IPS-NIHi11 (cell line): ENCODE measurements around the gene SALL4.
A peak's percentile ranks its signal among the peaks of the same experiment; 100 is the strongest.
"Not testable (repeated sequence)": the region's sequence is repeated elsewhere in the genome, so short reads cannot be mapped to it uniquely, and the experiment has no call there.

Experiments used
- DNase-seq: peaks from one replicate; pipeline ENCODE4 v3.0.0; 2012; ENCODE audit warnings: mixed read lengths, low spot score

SALL4 gene

DNA sequence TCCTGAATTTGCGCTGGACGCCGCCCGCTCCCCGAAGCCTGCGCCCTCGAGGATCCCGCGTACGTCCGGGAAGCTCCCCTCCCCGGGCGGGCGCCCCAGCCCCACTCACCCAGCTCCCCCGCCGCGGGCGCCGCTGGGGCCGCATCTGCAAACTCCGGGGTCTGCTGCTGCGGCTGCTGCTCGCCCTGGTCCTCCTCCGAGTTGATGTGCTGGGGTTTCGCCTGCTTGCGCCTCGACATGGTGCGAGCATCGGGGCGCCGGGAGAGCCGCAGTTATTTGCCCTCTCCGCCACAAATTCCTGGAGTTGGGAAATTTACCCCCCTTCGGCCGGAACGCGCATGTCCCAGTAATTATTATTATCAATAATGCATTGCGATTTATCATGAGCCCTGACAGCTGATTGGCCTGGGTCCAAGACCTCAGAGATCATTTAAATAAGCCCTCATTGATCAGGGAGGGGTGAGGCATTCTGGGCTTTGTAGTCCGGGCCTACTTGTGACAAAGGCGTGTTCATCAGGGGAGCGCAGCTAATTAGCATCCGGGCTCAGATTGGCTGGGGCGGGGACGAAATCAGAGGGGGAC lies at the start of gene SALL4:
TSS of gene SALL4 (minus strand) at position 352 of the 582 bp plus-strand sequence. CDS start at position 239, 113 bp downstream.
- DNase-seq: peak; percentile 93

DNA sequence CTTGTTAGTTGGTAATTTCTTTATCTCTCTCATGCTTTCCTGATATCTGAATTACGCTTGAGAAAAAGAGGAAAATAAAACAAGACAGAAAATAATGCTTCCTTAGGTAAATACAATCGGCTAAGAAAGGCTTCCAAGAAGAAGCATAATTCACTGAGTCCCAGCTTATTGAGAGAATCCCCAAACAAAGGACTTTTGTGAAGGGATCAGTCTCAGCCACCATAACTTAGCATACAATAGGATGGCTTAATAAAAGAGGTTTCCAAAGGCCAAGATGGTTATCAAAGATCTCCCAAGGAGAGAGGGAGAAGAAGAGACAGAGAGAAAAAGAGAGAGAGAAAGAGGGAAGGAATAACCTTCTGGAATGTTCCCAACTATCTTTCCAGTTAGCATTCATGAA lies 46.0 kb upstream of the SALL4 start:
- no peak for DNase-seq

DNA sequence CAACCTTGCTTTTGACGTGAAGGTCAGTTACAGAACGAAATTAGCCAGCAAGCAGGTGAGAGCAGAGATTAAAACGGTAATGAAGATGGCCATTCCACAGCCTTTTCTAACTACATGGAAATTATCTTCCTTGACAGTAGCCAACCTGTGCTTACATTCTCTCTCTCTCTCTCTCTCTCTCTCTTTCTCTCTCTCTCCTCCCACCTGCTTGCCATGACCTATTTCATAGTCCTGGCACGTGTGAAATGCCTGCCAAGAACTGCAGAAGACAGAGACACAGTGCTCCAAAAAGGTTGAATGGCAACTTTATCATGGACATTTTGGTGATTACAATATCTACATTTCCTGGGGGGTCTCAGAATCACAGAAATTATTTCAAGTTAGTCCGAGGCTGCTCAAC lies 38.5 kb upstream of the SALL4 start:
- DNase-seq: no peak

DNA sequence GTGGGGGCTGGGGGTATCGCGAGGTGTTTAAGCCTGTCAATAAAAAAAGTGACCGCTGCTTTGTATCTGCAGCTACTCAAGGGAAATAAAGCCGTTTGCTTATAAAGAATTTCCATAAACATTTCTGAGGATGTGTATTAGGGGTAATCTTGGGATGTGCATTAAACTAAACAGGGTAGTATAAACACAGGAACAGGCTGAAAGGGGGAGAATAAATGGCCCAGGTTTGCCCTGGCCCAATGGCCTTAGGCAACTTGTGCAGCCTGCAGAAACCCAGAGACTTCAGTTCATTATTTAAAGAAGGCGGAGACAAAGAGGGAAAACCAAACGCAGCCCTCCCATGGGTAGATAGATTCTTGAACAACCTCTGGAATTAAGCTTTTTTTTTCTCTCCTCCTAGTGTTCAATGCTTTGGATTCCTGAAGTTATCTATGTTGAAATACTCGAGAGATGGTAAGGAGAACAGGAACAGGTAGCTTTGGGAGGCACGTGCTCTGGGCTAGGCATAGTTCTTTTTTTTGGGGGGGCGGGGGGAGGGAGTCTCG lies 35.6 kb upstream of the SALL4 start:
- DNase-seq: no peak

DNA sequence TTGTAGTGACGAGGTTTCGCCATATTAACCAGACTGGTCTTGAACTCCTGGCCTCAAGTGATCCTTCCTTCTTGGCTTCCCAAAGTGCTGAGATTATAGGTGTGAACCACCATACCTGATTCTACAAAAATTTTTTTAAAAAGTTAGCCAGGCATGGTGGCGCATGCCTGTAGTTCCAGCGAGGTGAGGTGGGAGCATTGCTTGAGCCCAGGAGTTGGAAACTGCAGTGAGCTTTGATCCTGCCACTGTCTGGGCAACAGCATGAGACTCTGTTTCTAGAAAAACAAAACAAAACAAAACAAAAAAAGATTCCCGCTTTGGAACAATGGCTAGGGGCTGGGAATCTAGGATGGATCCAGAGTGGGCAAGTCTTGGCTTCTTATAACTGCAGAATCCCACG lies 35.1 kb upstream of the SALL4 start:
- DNase-seq: no peak

DNA sequence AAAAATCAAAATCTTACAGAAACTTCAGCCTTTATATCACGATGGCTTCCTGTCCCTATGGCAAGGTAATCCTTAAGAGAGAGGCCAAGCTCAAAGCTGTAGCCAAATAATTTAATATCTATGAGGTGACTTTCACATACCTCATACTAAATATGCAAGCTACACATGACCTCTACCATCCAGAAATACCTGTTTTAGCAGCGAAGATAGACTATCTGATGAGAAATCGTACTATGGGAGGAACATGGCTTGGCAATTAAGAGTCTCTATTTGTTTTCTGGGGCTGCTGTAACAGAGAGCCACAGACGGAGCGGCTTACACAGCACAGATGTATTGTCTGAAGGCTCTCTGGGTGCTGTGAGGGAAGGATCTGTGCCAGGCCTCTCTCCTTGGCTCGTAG lies 31.0 kb upstream of the SALL4 start:
- DNase-seq: no peak

DNA sequence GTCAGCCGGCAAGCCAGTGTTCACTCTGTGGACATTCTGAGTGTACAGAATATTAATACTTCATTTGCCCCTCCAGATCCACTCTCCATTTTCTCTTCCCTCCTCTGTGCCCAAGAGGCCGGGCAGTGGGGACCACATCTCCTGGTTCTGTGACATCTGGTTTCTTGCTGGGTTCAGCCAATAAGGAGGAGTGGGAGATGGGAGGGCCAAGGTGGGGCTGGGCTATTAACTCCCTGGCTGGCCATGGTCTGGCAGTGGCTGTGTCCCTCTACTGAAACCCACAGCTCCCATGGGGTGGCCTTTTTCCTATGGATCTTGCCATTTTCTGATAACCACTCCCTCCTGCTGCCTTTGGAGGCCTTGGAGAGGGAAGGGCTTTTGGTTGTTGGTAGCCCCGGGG lies 30.0 kb upstream of the SALL4 start:
- no peak for DNase-seq

DNA sequence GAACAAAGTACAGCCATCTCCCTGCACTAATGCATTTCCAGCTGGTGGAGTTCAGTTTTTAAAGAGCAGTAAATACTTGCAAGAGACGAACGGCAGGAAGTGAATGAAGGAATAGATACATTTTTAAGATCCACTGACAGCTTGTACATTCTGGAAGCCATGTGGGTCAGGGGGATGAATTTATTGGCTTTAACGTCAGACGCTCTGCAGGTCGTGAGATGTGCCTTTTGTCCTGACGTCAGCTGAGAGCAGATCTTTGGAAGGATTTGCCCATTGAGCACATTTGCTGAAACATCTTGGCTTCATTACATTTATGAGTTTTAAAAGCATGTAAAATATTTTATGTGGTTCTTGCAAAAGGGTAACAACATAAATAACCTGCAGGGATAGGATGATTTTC lies 29.5 kb upstream of the SALL4 start:
- DNase-seq: no peak

DNA sequence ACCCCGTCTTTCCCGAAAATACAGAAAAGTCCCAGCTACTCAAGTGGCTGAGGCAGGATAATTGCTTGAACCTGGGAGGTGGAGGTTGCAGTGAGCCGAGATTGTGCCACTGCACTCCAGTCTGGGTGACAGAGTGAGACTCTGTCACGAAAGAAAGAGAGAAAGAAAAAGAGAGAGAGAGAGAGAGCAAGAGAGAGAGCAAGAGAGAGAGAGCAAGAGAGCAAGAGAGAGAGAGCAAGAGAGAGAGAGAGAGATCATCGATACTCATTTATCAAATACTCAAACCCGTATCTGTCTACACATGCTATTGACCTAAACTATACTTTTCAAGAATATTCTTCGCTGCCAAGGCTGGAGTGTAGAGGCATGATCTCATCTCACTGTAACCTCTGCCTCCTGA lies 28.2 kb upstream of the SALL4 start:
- DNase-seq: no peak

DNA sequence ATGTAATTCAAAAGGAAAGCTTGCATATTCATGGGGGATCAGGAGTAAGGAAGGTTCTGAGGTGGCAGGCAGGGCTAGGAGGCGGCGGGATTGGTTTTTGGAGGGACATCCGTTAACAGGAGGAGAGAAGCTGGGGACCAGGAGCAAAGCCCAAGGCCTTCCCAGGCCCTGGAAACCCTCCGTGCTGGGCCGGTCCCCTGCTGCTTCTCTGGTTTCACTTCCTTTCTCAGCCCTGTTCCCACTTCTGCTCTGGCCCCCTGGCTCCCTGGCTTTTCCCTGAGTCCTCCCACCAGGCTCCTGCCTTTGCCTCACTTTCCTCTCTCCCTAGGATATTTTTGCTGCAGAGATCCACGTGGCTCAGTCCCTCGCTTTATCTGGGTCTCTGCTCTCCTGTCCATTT lies 26.4 kb upstream of the SALL4 start:
- peak; percentile 39 for DNase-seq

DNA sequence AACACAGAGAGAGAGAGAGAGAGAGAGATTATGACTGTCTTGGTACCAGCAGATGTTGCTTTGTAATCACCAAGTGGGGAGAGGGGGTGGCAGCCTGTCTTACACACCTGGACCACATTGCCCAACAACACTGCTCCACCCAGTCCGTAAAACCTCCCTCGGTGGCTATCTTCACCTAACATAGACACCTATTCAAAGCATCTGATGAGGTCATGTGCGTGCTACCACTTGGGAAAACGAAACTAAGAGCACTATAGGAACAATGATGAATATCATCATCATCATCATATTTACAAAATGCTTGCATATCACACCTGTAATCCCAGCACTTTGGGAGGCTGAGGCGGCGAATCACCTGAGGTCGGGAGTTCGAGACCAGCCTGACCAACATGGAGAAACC lies 24.1 kb upstream of the SALL4 start:
- no peak for DNase-seq

DNA sequence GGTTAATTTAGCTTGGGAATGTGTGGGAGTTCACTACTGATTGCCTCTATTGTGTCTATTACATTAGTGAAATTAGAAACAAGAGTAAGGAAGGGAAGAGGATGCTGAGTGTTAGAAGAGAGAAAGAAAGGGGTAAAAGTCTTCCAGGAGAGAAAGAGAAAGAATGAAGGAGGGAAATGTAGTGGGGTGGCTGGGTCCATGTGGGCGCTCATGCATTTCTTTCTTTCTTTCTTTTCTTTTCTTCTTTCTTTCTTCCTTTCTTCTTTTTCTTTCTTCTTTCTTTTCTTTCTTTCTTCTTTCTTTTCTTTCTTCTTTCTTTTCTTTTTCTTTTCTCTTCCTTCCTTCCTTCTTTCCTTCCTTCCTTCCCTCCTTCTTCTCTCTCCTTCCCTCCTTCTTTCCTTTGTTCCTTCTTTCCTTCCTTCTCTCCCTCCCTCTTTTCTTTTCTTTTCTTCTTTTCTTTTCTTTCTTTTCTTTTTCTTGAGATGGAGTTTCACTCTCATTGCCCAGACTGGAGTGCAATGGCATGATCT lies 16.2 kb upstream of the SALL4 start:
- no peak for DNase-seq

DNA sequence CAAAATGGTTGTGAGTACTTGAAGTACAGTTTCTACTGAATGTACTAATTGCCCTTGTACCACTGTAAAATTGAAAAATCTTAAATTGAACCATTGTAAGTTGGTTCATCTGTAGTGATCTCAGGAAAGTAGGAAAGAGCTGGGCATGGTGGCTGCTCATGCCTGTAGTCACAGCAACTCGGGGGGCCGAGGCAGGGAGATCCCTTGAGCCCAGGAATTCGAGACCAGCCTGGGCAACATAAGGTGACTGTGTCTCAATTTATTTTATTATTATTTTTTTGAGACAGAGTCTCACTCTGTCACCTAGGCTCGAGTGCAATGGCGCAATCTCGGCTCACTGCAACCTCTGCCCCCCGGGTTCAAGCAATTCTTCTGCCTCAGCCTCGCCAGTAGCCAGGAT lies 14.5 kb upstream of the SALL4 start:
- DNase-seq: not testable (repeated sequence)

DNA sequence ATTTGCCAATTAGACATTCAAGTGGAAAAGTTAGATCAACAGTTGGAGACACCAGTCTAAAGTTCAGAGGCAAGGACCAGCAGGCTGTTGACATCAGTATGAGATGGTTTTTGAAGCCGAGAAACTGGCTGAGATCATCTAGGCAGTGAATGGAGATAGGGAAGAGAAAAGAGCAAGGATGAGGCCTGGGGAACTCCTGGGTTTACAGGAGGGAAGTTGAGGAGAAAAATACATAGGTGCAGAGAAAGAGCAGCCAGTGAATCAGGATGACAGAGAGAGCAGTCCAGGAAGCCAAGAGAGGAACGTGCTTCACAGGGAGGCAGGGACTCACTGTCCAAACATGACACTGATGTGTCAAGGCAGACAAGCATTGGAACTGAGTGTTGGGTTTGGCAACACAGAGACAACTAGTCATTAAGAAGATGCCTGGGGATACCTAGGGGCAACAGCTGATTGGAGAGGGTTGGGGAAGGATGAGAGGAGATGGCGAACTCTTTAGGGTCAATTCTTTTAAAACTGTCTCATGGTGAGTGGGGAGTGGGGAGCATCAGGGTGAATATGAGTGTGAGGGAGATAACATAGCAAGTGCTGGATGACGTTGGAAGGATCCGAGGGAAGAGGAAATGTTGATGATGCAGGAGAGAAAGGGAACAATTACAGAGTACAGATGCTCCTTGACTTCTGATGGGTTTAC lies 13.2 kb upstream of the SALL4 start:
- no peak for DNase-seq

DNA sequence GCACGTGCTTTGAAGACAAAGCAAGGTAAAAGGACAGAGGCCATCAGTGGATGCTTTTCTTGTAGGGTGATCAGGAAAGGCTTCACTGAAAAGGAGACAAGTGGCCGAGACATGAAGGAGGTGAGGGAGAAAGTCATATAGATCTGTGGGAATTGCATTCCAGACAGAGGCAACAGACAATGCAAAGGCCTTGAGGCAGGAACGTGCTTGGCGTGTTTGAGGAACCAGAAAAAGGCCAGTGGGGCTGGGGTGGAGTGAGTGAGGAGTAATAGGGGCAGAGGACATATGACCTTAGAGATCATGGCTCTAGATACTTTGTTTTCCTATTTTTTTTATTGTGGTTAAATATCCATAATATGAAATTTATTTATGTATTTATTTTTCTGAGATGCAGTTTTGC lies 10.5 kb upstream of the SALL4 start:
- DNase-seq: no peak

DNA sequence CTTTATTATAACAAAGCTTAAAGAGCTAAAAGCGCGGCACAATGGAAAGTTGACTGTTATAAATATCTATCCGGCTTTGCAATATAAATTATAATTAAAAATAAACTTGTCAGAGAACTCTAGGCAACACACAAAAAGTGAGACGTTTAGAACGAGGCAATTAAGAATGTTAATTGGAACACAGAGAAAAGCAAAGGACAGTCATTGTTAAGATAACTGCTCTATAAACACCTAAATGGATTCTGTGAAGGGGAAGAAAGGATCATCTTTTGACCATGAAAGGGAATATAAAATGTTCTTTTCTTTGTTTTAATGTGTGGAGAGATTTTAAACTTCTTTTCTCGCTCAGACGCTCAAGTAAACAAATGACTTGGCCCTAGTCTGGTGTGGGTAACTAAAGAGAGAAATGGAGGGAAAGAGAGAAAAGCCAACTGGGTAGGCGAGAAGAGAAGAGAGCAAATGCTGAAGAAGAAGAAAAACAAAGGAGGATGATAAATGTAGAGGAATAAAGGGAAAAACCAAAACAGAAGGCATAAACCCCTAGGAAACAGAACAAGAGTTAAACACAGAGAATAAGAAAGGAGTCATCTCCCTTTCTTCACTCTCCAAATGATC lies 9.3 kb upstream of the SALL4 start:
- DNase-seq: no peak

DNA sequence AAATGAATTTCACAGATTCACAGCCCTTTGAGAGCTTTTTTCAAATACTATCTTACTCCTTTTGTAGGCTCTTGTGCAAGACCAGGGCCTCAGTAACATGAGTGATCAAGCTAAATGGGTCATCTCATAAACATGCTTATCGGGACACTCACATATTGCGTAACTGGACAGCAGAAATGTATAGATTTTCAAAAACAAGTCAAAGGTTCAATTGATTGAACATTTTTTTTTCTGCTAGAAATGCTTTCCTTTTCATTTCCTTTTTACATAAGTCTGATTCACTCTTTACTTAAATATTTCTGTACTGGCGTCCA lies 8.7 kb upstream of the SALL4 start:
- DNase-seq: no peak

DNA sequence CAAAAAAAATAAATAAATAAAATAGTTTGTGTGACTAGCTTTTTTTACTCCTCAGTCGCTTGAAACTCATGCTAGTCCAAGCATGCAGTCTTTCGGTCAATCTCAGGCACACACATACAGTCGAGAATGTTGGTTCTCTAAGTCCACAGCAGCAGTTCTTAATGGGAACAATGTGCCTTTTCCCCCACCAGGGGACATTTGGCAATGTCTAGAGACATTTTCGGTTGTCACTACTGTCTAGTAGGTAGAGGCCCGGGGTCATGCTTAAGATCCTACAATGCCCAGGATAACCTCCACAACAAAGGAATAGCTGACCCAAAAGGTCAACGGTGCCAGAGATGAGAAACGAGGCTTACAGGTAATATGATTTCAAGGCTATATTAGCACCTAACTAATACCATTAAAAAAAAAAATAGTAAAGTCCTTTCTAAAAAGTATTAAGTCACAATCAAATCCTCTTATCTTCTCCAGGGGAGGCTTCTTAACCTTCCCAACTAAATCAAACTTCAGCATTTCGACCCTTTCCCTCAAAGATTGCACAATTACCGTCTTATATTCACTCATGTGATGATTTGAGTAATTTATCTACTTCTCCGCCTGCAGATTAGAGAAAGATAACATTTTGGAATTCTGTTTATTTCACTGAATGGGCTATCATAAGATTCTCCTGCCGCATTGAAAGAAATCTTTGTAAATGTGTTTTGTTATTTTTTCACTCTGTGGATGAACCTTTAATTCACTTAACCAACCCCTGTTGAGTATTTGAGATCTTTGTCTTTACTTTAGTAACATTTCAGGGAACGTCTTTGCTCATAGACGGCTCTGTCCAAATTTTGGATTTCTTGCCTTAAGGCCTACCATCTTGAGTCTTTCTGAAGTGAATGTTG lies 8.1 kb upstream of the SALL4 start:
- no peak for DNase-seq

DNA sequence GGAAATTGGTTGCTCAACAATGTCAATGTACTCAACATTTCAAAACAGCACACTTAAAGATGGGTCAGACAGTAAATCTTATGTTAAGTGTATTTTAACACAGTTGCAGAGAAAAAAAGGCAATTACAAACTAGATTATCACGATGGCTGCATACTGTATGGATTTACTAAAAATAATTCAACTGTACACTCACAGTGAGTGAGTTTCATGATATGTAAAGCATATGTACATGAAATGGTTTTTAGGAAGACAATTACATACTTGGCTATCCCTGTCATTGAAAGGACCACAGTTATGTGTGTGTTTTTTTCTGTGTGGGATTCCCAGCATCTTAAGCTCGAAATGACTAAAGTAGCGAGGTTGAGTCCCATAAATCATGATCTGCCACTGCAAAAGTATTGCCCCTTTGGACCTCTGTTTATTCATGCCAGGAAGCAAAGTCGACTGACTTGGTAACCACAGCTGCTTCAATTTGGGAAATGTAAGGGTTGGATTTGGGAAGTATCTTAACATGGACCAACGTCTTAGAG lies 5.5 kb upstream of the SALL4 start:
- no peak for DNase-seq

DNA sequence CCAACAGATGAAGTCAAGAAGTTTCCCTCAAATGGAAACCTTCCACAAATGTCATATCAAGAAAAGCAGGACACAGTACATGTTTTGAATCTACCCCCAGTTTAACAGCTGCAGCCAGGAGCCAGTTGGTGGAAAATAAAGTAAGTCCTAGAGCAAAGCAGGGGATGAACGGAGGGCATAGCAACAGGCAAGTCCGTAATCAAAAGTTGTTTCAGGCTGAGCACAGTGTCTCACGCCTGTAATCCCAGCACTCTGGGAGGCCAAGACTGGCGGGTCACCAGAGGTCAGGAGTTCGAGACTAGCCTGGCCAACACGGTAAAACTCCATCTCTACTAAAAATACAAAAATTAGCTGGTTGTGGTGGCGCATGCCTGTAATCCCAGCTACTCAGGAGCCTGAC lies 2.4 kb upstream of the SALL4 start:
- DNase-seq: no peak

DNA sequence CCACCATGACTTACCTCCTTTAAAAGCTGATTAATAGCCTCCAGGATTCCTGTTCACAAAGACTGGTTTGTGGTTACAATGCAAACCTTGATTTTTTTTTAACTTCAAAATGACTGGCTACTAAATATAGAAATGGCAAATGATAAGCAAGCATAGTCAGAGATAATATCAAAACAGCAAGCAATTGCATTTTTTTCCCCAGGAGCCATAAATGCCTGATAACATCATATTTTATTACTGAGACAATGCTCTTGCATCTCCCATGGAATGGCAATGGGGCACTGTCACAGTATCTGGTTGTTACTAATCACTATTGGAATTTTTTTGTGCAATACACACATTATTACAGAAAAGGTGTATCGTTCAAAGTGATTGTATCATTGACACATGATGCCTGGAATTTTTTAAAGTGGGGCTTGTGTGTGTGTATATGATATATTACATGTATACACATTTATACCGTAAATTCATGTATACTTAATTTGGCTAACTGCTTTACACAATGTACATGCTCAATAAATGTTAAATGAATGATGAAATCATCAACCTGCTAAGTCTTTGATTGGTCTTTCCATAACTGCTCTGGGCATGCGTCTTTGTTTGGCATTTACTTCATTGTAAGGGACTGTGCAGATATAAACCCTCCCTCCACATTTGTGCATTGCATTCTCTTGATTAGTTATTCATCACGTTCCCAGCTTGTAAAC lies 980 bp upstream of the SALL4 start:
- DNase-seq: no peak

DNA sequence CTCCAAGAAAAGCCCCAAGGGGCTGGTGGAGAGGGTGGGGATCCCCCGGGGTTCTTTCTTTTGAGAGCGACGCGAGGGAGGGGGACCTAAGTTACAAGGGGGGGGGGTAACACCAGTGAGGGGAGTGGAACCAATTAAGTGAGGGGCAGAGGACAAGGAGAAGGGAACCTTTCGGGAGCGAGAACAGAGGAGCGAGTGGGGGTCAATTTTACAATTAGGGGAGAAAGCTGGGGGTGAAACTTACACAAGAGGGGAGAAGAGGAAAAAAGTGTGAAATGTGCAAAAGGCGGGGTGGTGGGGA lies 548 bp downstream of the SALL4 start:
- DNase-seq: peak; percentile 49
